GM18502 (cell line): ENCODE data around the gene CPNE4.

Source experiments
- ATAC-seq: cut with Tn5 transposase; IDR thresholded peaks from one replicate; pipeline ENCODE4 v1.9.1; 2021; ENCODE audit warnings: mild to moderate bottlenecking; ENCODE audit not compliant: unreplicated experiment, poor library complexity

Gene CPNE4

GRCh38 chr3:131622726-131623125 lies 412.1 kb downstream of the CPNE4 start:
- no peak for ATAC-seq

GRCh38 chr3:131620977-131621376 lies 413.8 kb downstream of the CPNE4 start:
- no peak for ATAC-seq

GRCh38 chr3:131619821-131620220 lies 415.0 kb downstream of the CPNE4 start:
- no peak for ATAC-seq

DNA sequence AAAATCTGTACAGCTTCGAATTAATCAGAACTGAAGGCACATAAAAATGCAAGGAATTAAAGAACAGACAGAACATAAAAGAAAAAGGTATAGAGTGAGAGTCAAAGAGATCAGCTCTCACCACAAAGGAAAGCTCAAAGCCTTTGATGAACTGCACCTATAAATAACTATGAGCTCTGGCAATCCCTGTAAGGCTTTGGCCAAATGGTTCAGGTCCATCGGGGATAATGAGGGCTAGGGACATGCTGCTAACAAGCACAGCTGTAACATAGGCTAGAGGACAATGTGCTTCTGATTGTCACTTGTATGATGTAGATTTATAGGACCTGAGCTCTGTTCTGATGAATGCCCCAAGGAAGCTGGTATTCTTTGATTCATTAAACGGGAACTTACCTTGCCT lies 418.1 kb downstream of the CPNE4 start:
- no peak for ATAC-seq

DNA sequence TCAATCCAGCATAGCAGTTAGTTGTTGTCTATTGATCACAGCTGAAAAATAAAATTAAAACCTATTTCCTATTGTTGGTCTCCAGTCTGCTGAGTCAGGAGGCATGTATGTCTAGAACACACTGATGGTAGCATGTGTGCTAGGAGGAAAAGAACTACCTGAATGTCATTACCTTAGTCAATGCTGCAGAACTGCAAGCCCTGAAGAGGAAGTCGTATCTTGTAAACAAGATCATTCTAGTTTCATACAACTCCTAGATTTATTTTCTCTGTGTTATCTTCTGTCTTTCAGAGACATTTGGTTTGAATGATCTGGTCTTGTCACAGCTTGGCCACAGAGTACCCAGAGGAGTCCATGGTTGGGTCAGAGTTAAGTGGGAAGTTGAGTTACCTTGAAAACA lies 422.1 kb downstream of the CPNE4 start:
- no peak for ATAC-seq

- no peak for ATAC-seq
Measured at GRCh38 chr3:131610174-131610573, 424.6 kb downstream of the CPNE4 start.

DNA sequence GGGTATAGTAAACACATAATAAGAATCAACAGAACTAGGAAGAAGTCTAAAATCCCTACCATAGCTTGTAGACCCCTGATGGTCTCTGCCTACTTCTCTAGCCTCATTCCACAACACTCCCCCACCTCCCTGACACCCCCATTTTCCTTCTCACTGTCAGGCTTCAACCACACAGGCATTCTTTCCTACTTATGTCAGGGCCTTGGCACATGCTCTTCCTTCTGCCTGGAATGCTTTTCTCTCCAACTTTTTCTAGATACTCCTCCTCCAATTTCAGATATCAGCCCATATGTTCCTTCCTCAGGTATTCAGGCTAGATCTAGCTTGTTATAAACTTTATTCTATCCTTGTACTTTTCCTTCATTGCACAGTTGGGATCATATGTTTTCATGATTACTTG lies 426.1 kb downstream of the CPNE4 start:
- no peak for ATAC-seq

DNA sequence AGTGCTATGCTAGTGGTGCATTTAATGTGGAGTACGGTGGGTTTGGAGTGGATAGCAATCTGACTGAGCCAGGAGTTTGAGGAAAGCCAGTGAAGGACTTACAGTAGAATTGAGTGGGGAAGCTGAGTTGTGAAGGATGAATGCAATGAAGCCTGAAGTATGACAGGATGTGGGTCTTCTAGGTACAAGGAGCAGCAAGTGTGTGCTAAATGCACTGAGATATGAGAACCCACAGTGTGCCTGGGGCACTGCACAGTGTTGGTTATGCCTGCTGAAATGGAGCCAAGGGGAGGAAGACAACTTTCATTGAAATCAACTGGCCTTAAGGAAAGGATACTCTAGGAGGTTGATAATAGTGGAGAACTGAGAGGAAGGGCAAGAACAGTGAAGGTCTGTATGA lies 426.5 kb downstream of the CPNE4 start:
- no peak for ATAC-seq

- no peak for ATAC-seq
Measured at GRCh38 chr3:131605916-131606315, 428.9 kb downstream of the CPNE4 start.

GRCh38 chr3:131602011-131602779 lies 432.6 kb downstream of the CPNE4 start:
- ATAC-seq: no peak

DNA sequence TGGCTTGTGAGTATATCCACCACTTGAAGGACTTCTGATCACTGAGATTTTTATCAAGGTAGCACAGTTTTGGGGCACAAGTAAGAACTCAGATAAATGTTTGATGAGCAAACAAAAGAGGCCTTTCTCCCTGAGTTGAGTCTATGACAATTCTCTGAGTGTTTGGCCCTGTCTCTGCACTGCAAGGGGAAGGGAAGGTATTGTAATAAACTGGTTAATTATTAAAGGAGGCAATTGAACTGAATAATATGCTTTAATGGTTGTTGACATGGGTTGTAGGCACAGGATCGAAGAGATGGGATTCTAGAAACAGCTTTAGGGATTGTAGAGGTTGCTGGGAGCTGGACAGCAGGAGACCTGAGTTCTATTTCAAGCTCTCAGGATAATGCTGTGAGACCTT lies 437.0 kb downstream of the CPNE4 start:
- ATAC-seq: no peak

GRCh38 chr3:131596884-131597283 lies 437.9 kb downstream of the CPNE4 start:
- ATAC-seq: no peak

GRCh38 chr3:131591394-131592014 lies 443.3 kb downstream of the CPNE4 start:
- no peak for ATAC-seq

DNA sequence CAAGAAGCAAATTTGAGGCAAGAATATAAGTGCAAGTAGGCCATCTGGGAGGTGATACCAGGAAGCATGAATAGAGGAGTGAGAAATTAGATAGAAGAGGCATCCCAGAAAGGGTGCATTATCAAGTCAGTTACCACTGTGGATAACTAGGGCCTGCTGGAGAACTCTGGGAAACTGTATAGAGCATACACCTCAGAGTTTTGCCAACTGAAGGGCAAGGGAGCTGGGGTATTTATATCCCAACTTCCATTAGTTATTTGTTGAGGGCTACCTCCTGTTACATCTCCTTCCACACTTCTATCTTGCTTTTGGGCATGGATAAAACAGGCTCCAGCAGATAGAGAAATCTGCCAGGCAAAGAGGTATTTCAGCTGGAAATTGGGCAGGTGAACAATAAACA lies 448.5 kb downstream of the CPNE4 start:
- no peak for ATAC-seq

DNA sequence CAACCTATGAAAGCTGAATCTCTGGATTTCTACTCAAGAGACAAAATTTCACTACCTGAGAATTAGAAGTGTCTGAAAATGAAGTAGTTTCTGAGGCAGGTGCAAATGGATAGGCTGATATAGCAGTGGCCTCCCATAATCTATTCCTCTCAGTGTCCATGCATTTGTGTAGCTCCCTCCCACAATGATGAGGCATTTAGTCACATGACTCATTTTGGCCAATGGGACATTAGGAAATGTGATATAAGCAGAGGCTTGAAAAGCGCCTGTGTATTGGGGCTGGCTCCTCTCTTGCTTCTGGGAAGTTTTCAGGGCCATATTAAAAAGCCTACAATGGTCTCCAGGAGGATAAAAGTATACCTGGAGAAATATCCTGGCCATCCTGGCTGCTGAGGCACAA lies 452.4 kb downstream of the CPNE4 start:
- ATAC-seq: no peak

DNA sequence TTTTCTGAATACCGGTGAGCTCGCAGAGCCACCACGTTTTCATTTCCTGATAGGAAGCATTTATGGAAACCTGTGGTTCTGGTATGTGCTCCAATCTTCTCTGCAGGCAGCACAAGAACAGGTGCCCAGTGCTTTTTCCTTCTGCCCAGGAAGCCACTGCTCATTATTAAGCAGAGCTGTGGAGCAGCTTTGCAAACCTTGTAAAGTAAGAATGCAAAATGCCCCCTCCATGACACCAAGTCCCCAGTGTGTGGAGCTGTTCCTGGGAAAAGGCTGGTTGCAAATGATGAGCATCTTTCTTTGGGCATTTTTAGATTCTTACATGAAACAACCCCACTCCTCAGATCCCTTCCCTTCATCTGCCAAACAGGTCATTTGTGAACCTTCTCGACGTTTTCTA lies 466.4 kb downstream of the CPNE4 start:
- ATAC-seq: no peak

DNA sequence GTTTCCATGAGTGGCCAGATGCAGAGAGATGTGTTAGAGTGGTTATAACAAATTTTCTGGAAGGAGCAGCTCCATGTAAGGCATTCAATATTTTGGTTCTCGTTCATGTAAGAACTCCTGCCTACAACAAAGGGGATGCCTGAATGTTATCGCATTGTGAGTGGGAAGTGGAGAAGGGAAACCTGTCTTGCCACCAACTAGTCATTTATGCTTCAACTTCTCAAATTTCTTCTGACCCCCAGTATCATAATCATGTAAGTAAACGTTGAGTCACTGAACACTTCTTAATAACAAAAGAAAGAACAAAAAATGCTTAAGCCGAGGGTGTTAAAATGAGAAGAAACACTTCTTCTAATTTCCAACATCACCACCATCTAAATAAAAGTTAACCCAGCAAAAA lies 470.0 kb downstream of the CPNE4 start:
- ATAC-seq: no peak

DNA sequence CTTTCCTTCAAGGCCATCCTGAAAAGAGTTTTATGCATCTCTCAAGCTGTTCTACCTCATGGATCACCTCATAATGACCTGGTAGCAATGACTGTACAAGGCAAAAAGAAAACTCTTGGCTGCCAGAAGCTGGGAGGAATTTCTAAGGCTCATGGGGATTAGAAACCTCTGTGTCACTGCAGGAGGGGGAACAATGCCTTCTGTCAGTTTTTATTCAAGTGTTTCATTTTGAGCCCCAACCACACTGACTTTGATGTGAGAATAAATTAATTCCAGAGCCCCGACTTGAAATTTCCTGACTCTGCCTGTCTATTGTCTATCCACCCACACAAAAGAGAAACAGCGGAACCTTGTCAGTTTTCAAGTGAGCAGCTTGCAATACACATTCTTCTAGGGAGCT lies 473.3 kb downstream of the CPNE4 start:
- ATAC-seq: no peak

DNA sequence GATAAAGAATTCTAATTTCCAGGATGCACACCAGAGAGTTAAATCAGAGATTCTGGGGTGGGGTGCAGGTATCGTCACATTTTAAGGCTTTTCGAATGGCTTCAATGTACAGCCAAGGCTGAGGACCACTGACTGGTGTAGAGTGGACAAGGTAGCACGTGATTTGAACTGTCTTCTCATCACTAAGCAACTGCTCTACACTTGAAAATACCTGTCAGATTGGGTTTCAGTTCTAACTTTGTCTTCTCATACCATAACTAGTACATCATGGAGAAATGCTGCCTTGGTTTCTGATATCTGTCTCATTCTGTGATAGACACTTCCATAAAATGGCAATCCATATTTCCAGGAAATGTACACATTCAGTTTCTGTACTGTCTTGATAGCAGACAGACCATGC lies 474.0 kb downstream of the CPNE4 start:
- ATAC-seq: no peak

- no peak for ATAC-seq
Measured at GRCh38 chr3:131555456-131555855, 479.4 kb downstream of the CPNE4 start.

DNA sequence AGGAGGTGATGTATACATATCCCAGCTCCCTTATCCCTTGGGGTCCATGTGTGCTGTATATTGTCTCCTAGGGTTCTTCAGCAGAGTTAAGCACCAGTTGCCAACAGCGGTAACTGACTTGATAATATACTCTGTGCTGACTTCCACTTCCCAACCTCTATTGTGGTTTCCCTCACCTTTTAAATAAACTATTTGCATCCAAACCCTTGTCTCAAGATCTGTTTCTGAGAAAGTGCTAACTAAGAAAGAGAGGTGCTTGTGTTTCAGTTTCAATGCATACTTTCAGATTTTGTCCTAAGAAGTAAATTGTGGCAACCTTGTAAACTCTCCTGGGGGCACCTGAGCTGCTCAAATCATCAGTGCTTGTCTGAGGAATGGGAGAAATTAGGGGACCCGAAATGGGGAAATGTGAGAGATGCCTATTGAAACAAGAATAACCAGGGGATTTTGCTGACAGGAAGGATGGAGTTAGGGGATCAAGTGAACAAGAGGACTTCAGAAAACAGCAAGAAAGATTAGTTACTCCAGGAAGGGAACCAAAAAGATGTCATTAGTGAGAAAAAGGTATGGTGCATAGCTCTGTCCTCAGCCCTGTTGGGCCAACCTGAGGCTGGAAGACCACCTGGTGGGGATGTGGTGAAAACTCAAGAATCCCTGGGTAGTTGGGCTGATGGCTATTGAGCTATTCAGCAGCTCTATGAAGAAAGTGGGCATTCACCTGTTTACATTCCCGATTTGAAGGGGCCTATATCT lies 481.1 kb downstream of the CPNE4 start:
- peak; percentile 97 for ATAC-seq
